KBM-7 (cell line): ENCODE measurements around the gene NAA50.

Experiments
- DNase-seq: peaks from one replicate; pipeline ENCODE4 v3.0.0-alpha.2; 2015
- in situ Hi-C: fragments of 300-500 bp; cut with MboI; formaldehyde crosslinking; loops from 2 replicates; pipeline ENCODE4 v1.14.3; 2020; ENCODE audit warnings: low sequenced_read_pairs, low pct_unique_long_range_greater_than_20kb, mixed read lengths

NAA50 gene

GRCh38 chr3:113744941-113745755 lies 901 bp downstream of the NAA50 start:
- in situ Hi-C loops: no loop called here
- peak; percentile 92 for DNase-seq

GRCh38 chr3:113743006-113743630 lies 2.9 kb downstream of the NAA50 start:
- no peak for DNase-seq
- in situ Hi-C loops: no loop called here

GRCh38 chr3:113741620-113742019 lies 4.4 kb downstream of the NAA50 start:
- DNase-seq: no peak
- in situ Hi-C loops: no loop called here

GRCh38 chr3:113741086-113741485 lies 5.0 kb downstream of the NAA50 start:
- in situ Hi-C loops: no loop called here
- no peak for DNase-seq

GRCh38 chr3:113736548-113737089 lies 9.4 kb downstream of the NAA50 start:
- peak; percentile 66 for DNase-seq
- in situ Hi-C loops: no loop called here

- DNase-seq: no peak
- in situ Hi-C loops: no loop called here
Measured at GRCh38 chr3:113731694-113732093, 14.4 kb downstream of the NAA50 start.

GRCh38 chr3:113730550-113730949 lies 15.5 kb downstream of the NAA50 start:
- in situ Hi-C loops: no loop called here

GRCh38 chr3:113728661-113729060 lies 17.4 kb downstream of the NAA50 start:
- no peak for DNase-seq
- in situ Hi-C loops: no loop called here

More at GRCh38 chr3:113730550-113730949, 15.5 kb downstream of the NAA50 start:
- no peak for DNase-seq

- peak; percentile 67 for DNase-seq
- in situ Hi-C loops: no loop called here
Measured at GRCh38 chr3:113721636-113722035, 24.4 kb downstream of the NAA50 start.

- in situ Hi-C loops: no loop called here
- no peak for DNase-seq
Measured at GRCh38 chr3:113719758-113720157, 26.3 kb downstream of the NAA50 start.

- in situ Hi-C loops: no loop called here
- no peak for DNase-seq
Measured at GRCh38 chr3:113719294-113719693, 26.8 kb downstream of the NAA50 start.

- DNase-seq: no peak
- in situ Hi-C loops: no loop called here
Measured at GRCh38 chr3:113717818-113718217, 28.2 kb downstream of the NAA50 start.

- no peak for DNase-seq
- in situ Hi-C loops: no loop called here
Measured at GRCh38 chr3:113717308-113717707, 28.7 kb downstream of the NAA50 start.

- no peak for DNase-seq
- in situ Hi-C loops: no loop called here
Measured at GRCh38 chr3:113714702-113715101, 31.3 kb downstream of the NAA50 start.

GRCh38 chr3:113712129-113712528 lies 33.9 kb downstream of the NAA50 start:
- in situ Hi-C loops: no loop called here
- DNase-seq: no peak

GRCh38 chr3:113707835-113708234 lies 38.2 kb downstream of the NAA50 start:
- DNase-seq: no peak
- in situ Hi-C loops: no loop called here

- in situ Hi-C loops: no loop called here
- DNase-seq: no peak
Measured at GRCh38 chr3:113698956-113699355, 47.1 kb downstream of the NAA50 start.

GRCh38 chr3:113698213-113698742 lies 47.8 kb downstream of the NAA50 start:
- DNase-seq: no peak
- in situ Hi-C loops: no loop called here

- in situ Hi-C loops: no loop called here
- DNase-seq: peak; percentile 32
Measured at GRCh38 chr3:113697500-113698090, 48.5 kb downstream of the NAA50 start.
